GM12892 (cell line): ENCODE results near the gene ST8SIA5.

ENCODE experiments used
- POLR2A ChIP-seq: IDR thresholded peaks from 2 replicates; pipeline ENCODE4 v1.6.1; 2011; ENCODE audit warnings: low read depth, low read length, control low read depth
- POLR2AphosphoS5 ChIP-seq: IDR thresholded peaks from 2 replicates; pipeline ENCODE4 v1.6.1; 2011; ENCODE audit warnings: low read depth, low read length, control low read depth
- TAF1 ChIP-seq: IDR thresholded peaks from 2 replicates; pipeline ENCODE4 v1.6.1; 2011; ENCODE audit warnings: low read depth, mild to moderate bottlenecking, control low read depth, low read length, borderline replicate concordance

- TF ChIP-seq POLR2A, result no peak
- TF ChIP-seq POLR2AphosphoS5, result no peak
- no peak for TF ChIP-seq TAF1
These were observed 29.7 kb downstream of the ST8SIA5 start for GRCh38 chr18:46727177-46727576.
